Fibroblast of peridontal ligament (primary cell): ENCODE data around the gene TTC28.
A peak's percentile ranks its signal among the peaks of the same experiment; 100 is the strongest.

Source experiments
- DNase-seq: peaks from one replicate; pipeline ENCODE4 v3.0.0-alpha.2; 2010; ENCODE audit errors: extremely low read depth

Gene TTC28

GRCh38 chr22:28442264-28442710 is 237.4 kb downstream of the TTC28 start:
- DNase-seq, result peak; percentile 63

- DNase-seq, result no peak
Measured at GRCh38 chr22:28441720-28442263, 237.8 kb downstream of the TTC28 start.

- peak; percentile 91 for DNase-seq
Measured at GRCh38 chr22:28440592-28441390, 238.8 kb downstream of the TTC28 start.

- no peak for DNase-seq
Measured at GRCh38 chr22:28438183-28438768, 241.4 kb downstream of the TTC28 start.

GRCh38 chr22:28435982-28436381 is 243.7 kb downstream of the TTC28 start:
- no peak for DNase-seq

GRCh38 chr22:28435140-28435768 is 244.4 kb downstream of the TTC28 start:
- no peak for DNase-seq

GRCh38 chr22:28430466-28431025 is 249.1 kb downstream of the TTC28 start:
- DNase-seq, result peak; percentile 69

GRCh38 chr22:28429711-28430110 is 249.9 kb downstream of the TTC28 start:
- DNase-seq, result peak; percentile 47

- DNase-seq, result no peak
Measured at GRCh38 chr22:28428271-28428670, 251.4 kb downstream of the TTC28 start.

- peak; percentile 53 for DNase-seq
Measured at GRCh38 chr22:28426346-28427132, 253.1 kb downstream of the TTC28 start.

GRCh38 chr22:28425211-28425610 is 254.4 kb downstream of the TTC28 start:
- no peak for DNase-seq

- peak; percentile 94 for DNase-seq
Measured at GRCh38 chr22:28424427-28425080, 255.1 kb downstream of the TTC28 start.

- no peak for DNase-seq
Measured at GRCh38 chr22:28419919-28420318, 259.7 kb downstream of the TTC28 start.

- no peak for DNase-seq
Measured at GRCh38 chr22:28418008-28418407, 261.6 kb downstream of the TTC28 start.

GRCh38 chr22:28417431-28417830 is 262.2 kb downstream of the TTC28 start:
- DNase-seq, result no peak

- DNase-seq, result no peak
Measured at GRCh38 chr22:28414913-28415312, 264.7 kb downstream of the TTC28 start.

- DNase-seq, result no peak
Measured at GRCh38 chr22:28413612-28414399, 265.8 kb downstream of the TTC28 start.

- no peak for DNase-seq
Measured at GRCh38 chr22:28412109-28412508, 267.5 kb downstream of the TTC28 start.

GRCh38 chr22:28411125-28411524 is 268.5 kb downstream of the TTC28 start:
- DNase-seq, result no peak
